Measurements from ENCODE around the gene TTLL11.

TTLL11 gene

DNA sequence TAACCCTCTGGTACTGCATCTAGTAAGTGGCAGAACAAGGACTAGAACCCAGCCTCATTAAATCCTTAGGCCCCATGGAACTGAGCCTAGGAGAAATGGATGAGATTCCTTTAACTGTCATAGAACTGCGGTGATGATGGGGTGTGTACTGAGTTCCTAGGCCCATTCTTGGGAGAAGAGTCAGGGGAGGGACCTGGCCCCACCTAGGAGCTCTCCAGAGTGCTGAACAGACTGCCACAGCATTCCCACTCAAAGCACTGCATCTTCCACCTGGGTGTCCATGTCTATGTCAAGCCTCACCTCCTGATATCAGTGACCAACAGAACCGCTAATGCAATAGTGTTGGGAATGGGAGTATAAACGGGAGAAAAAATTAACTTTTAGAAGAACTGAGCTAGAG lies 36.6 kb downstream of the TTLL11 start:
- TF ChIP-seq EP300 (IDR thresholded peaks at IDR 0.05; ENCODE audit: borderline replicate concordance), result no peak
- TF ChIP-seq NFIC (IDR thresholded peaks at IDR 0.05), result no peak
- no peak for TF ChIP-seq EGR1 (IDR thresholded peaks at IDR 0.05)
- TF ChIP-seq TEAD4 (IDR thresholded peaks at IDR 0.05), result peak; percentile 32; the same call in 1 of the 2 replicates
- TF ChIP-seq, protein P1, sequence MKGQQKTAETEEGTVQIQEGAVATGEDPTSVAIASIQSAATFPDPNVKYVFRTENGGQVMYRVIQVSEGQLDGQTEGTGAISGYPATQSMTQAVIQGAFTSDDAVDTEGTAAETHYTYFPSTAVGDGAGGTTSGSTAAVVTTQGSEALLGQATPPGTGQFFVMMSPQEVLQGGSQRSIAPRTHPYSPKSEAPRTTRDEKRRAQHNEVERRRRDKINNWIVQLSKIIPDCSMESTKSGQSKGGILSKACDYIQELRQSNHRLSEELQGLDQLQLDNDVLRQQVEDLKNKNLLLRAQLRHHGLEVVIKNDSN (IDR thresholded peaks at IDR 0.05), result no peak
- no peak for TF ChIP-seq RAD21 (IDR thresholded peaks at IDR 0.05; ENCODE audit: low read depth)
- TF ChIP-seq, protein P2, sequence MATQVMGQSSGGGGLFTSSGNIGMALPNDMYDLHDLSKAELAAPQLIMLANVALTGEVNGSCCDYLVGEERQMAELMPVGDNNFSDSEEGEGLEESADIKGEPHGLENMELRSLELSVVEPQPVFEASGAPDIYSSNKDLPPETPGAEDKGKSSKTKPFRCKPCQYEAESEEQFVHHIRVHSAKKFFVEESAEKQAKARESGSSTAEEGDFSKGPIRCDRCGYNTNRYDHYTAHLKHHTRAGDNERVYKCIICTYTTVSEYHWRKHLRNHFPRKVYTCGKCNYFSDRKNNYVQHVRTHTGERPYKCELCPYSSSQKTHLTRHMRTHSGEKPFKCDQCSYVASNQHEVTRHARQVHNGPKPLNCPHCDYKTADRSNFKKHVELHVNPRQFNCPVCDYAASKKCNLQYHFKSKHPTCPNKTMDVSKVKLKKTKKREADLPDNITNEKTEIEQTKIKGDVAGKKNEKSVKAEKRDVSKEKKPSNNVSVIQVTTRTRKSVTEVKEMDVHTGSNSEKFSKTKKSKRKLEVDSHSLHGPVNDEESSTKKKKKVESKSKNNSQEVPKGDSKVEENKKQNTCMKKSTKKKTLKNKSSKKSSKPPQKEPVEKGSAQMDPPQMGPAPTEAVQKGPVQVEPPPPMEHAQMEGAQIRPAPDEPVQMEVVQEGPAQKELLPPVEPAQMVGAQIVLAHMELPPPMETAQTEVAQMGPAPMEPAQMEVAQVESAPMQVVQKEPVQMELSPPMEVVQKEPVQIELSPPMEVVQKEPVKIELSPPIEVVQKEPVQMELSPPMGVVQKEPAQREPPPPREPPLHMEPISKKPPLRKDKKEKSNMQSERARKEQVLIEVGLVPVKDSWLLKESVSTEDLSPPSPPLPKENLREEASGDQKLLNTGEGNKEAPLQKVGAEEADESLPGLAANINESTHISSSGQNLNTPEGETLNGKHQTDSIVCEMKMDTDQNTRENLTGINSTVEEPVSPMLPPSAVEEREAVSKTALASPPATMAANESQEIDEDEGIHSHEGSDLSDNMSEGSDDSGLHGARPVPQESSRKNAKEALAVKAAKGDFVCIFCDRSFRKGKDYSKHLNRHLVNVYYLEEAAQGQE (IDR thresholded peaks at IDR 0.05; ENCODE audit: low read depth), result peak; percentile 97

DNA sequence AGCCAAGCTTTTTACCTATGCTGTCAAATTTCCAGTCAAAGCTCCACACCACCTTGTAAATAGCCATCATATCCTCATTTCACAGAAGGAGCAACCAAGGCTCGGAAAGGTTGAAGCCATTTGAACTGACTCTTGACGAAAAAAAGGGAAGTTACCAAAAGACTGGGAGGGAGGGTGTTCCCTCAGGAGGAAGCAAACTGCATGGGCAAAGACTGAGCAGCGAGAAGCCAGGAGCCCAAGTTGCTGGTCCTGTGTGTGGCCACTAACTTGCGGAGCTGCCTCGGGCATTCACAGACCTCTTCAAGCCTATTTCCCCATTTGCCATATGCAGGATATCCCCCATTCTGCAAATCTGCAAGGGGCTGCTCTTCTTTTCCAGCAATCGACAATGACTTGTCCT lies 37.4 kb downstream of the TTLL11 start:
- TF ChIP-seq TCF12 (IDR thresholded peaks at IDR 0.05; ENCODE audit: low read depth), result no peak

DNA sequence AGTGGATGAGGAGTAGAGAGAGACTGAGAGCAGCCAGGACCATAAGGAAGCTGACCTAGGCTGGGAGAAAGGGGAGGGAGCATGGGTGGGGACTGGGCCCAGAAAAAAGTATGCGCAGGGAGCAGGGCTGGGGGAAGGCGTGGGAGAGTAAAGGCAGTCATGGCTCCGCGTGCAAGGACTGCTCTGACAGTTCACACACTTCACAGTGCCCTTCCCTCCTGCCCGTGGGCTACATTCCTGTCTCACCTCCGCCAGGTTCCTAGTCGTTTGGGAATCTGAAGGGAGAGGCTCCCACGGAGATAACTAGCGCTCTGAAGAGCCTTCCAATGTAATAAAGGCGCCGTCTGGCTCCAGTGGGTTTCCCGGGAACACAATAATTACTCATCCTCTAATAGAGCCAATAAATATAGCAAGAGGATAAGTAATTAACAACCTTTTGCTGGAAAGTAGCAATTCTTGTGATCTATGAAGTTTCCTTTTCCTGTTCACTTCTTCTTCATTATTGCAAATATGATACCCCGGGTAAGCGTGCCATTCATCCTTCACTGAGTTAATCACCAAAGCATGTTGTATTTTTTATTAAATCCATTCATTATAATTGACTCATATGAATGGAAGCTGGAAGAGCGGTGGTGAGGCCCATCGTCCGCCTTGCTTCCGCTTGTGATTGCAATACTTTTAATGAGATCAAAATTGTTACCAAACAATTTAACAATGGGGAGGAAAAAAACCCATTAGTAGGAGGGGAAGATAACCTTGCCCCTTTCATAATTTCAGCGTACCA lies 39.3 kb downstream of the TTLL11 start:
- no peak for TF ChIP-seq NFIC (IDR thresholded peaks at IDR 0.05)
- TF ChIP-seq TAF1 (IDR thresholded peaks at IDR 0.05; ENCODE audit: low read depth), result no peak
- no peak for TF ChIP-seq ZBTB7A (IDR thresholded peaks at IDR 0.05; ENCODE audit: low read depth)
- TF ChIP-seq EGR1 (IDR thresholded peaks at IDR 0.05), result no peak
- no peak for TF ChIP-seq YY1 (IDR thresholded peaks at IDR 0.05; ENCODE audit: low read depth)
- no peak for TF ChIP-seq TCF12 (IDR thresholded peaks at IDR 0.05; ENCODE audit: low read depth)
- no peak for TF ChIP-seq RAD21 (IDR thresholded peaks at IDR 0.05; ENCODE audit: low read depth)

DNA sequence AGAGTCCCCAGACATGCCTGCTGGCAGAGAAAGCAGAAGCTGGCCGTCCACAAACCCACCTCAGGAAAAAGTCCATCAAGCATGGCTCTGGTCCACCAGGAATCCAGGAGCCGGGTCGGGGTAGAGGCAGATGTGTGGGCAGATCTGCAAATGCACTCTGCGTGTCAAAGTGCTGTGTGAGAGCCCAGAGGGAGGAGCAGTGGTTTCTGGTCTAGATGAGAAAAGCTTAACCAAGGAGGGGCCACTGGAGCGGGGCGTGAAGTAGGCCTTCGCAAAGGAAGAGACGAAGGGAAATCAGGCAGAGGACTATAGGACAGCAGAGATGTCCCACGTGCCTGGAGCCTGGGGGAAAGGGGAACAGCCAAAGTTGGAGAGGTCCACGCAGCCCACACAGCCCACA lies 40.0 kb downstream of the TTLL11 start:
- TF ChIP-seq FOXM1 (IDR thresholded peaks at IDR 0.05; ENCODE audit: borderline replicate concordance, low read depth) (no peak), RAD21 (IDR thresholded peaks at IDR 0.05; ENCODE audit: low read depth) (no peak), EP300 (IDR thresholded peaks at IDR 0.05; ENCODE audit: borderline replicate concordance) (no peak), ZBTB7A (IDR thresholded peaks at IDR 0.05; ENCODE audit: low read depth) (no peak), CREB1 (IDR thresholded peaks at IDR 0.05; ENCODE audit: low read depth) (no peak), TEAD4 (IDR thresholded peaks at IDR 0.05) (no peak), NFIC (IDR thresholded peaks at IDR 0.05) (no peak), EGR1 (IDR thresholded peaks at IDR 0.05) (no peak), TCF12 (IDR thresholded peaks at IDR 0.05; ENCODE audit: low read depth) (no peak), YY1 (IDR thresholded peaks at IDR 0.05; ENCODE audit: low read depth) (no peak), TAF1 (IDR thresholded peaks at IDR 0.05; ENCODE audit: low read depth) (no peak), CEBPB (IDR thresholded peaks at IDR 0.05) (no peak)
- TF ChIP-seq, protein P1 (IDR thresholded peaks at IDR 0.05), result no peak
- TF ChIP-seq, protein P2 (IDR thresholded peaks at IDR 0.05; ENCODE audit: low read depth), result no peak
- TF ChIP-seq, protein P3, sequence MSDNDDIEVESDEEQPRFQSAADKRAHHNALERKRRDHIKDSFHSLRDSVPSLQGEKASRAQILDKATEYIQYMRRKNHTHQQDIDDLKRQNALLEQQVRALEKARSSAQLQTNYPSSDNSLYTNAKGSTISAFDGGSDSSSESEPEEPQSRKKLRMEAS (IDR thresholded peaks at IDR 0.05), result no peak

DNA sequence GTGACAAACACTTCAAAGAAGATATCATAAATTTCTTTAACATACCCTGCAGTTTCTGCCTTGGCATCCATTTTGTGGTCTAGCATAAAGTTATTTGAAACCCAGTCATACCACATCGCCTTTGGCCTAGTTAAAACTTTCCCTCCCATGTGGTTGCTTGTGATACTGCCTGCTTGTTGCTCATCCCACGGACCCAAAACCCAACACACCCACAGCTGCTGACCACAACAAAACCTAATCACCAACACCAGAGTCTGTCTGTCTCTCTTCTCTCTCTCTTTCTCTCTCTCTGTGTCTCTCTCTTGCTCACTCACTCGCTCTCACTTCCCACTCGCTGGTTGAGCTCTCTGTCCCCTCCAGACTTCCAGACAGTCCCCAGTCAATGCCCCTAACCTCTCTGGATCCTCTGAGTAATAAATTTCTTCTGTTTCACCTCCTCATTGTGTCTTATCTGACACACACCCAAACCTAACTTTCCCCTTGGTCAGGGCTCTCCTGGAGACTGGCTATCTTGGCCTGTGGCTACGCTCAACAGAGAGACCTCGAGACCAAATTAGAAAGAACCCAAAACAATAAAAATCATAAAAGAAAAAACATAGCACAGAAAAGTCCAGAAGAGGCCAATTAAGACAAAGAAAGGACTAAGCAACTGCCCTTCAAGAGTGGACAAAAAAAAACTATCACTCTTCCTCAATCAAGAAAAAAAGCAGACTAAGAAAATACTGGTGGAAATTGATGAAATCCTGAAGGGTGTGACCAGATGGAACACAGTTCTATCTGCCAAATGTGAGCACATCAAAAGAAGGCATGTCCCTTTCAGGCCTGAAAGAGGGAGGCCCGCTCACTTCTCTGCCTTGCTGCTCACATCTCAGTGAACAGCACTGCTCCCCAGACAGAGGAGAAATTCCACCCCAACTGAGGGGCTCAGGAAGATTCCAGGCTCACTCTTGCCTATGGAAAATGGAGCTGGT lies 41.5 kb downstream of the TTLL11 start:
- no peak for TF ChIP-seq EP300 (IDR thresholded peaks at IDR 0.05; ENCODE audit: borderline replicate concordance)
- TF ChIP-seq, protein P3 (IDR thresholded peaks at IDR 0.05), result no peak

DNA sequence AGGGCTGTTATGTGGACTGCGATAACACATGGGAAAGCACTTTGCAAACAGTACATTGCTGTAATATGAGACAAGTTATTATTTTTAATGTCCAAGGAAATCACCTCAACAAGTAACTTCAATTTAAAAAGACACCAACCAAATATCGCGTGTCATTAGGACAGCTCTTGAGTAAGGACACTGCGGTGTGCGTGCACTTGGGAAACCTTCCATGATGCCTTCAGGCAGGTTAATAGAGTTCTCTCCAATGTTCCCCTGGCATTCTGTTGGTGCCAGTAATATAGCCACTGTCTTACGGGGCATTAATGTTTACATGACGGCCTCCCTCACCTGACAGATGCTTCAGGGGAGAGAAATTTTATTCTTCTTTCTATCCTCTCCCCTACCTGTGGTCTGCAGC lies 42.9 kb downstream of the TTLL11 start:
- TF ChIP-seq CEBPB (IDR thresholded peaks at IDR 0.05) (no peak), YY1 (IDR thresholded peaks at IDR 0.05; ENCODE audit: low read depth) (no peak), CREB1 (IDR thresholded peaks at IDR 0.05; ENCODE audit: low read depth) (no peak), EP300 (IDR thresholded peaks at IDR 0.05; ENCODE audit: borderline replicate concordance) (no peak), RAD21 (IDR thresholded peaks at IDR 0.05; ENCODE audit: low read depth) (no peak), FOXM1 (IDR thresholded peaks at IDR 0.05; ENCODE audit: borderline replicate concordance, low read depth) (no peak), ZBTB7A (IDR thresholded peaks at IDR 0.05; ENCODE audit: low read depth) (no peak), TAF1 (IDR thresholded peaks at IDR 0.05; ENCODE audit: low read depth) (no peak), TCF12 (IDR thresholded peaks at IDR 0.05; ENCODE audit: low read depth) (no peak), EGR1 (IDR thresholded peaks at IDR 0.05) (no peak), TEAD4 (IDR thresholded peaks at IDR 0.05) (no peak), NFIC (IDR thresholded peaks at IDR 0.05) (no peak)
- TF ChIP-seq, protein P2 (IDR thresholded peaks at IDR 0.05; ENCODE audit: low read depth), result no peak
- TF ChIP-seq, protein P3 (IDR thresholded peaks at IDR 0.05), result no peak
- TF ChIP-seq, protein P1 (IDR thresholded peaks at IDR 0.05), result no peak

All from Ishikawa (cell line).